H9 (cell line): Measurements from ENCODE around the gene RNF180. TPM values are rescaled to one million over a fixed set of nuclear protein-coding genes. Genes with fewer than 3 reads are reported as not detected.

Experiments used
- DNase-seq: peaks from one replicate; pipeline ENCODE4 v3.0.0-alpha.2; 2017
- H2AFZ ChIP-seq: one replicate; pipeline ENCODE4 v1.6.1; 2013; ENCODE audit warnings: mild to moderate bottlenecking, low read length, control low read depth, moderate library complexity
- H2AK5ac ChIP-seq: 2 replicates; pipeline ENCODE4 v1.6.1; 2013; ENCODE audit warnings: low read length, control low read depth, mixed read lengths; ENCODE audit not compliant: insufficient read length
- H2BK120ac ChIP-seq: one replicate; pipeline ENCODE4 v1.6.1; 2013; ENCODE audit warnings: low read depth, mild to moderate bottlenecking, low read length, control low read depth, inconsistent platforms; ENCODE audit not compliant: poor library complexity, severe bottlenecking
- H2BK12ac ChIP-seq: 2 replicates; pipeline ENCODE4 v1.6.1; 2013; ENCODE audit warnings: low read length, control low read depth, mixed read lengths, low read depth; ENCODE audit not compliant: insufficient read length
- H2BK15ac ChIP-seq: 2 replicates; pipeline ENCODE4 v1.6.1; 2013; ENCODE audit warnings: low read depth, low read length, control low read depth
- H2BK20ac ChIP-seq: one replicate; pipeline ENCODE4 v1.6.1; 2013; ENCODE audit warnings: low read depth, mild to moderate bottlenecking, low read length, control low read depth, inconsistent platforms; ENCODE audit not compliant: poor library complexity, severe bottlenecking
- H2BK5ac ChIP-seq: 2 replicates; pipeline ENCODE4 v1.6.1; 2013; ENCODE audit warnings: low read length, control low read depth, mixed read lengths; ENCODE audit not compliant: insufficient read length
- H3K14ac ChIP-seq: 2 replicates; pipeline ENCODE4 v1.6.1; 2013; ENCODE audit warnings: low read length, control low read depth; ENCODE audit not compliant: insufficient read depth
- H3K18ac ChIP-seq: 2 replicates; pipeline ENCODE4 v1.6.1; 2013; ENCODE audit warnings: low read depth, mild to moderate bottlenecking, mixed read lengths, low read length, control low read depth; ENCODE audit not compliant: insufficient read length
- H3K23ac ChIP-seq: 2 replicates; pipeline ENCODE4 v1.6.1; 2013; ENCODE audit warnings: low read length, control low read depth, mixed read lengths, low read depth; ENCODE audit not compliant: insufficient read length
- H3K23me2 ChIP-seq: 2 replicates; pipeline ENCODE4 v1.6.1; 2013; ENCODE audit warnings: low read depth, mild to moderate bottlenecking, mixed read lengths, low read length, control low read depth; ENCODE audit not compliant: insufficient read length, poor library complexity, severe bottlenecking
- H3K27ac ChIP-seq: 2 replicates; pipeline ENCODE4 v1.5.1; 2013; ENCODE audit warnings: low read length, control low read depth, mixed read lengths, low read depth; ENCODE audit not compliant: insufficient read length
- H3K27me3 ChIP-seq: 2 replicates; pipeline ENCODE4 v1.6.1; 2013; ENCODE audit warnings: low read length, control low read depth, inconsistent platforms; ENCODE audit not compliant: insufficient read depth
- H3K4ac ChIP-seq: 2 replicates; pipeline ENCODE4 v1.6.1; 2013; ENCODE audit warnings: low read depth, mild to moderate bottlenecking, control low read depth, inconsistent platforms, low read length, moderate library complexity
- H3K4me1 ChIP-seq: 2 replicates; pipeline ENCODE4 v1.6.1; 2013; ENCODE audit warnings: low read length, control low read depth, inconsistent platforms; ENCODE audit not compliant: insufficient read depth
- H3K4me2 ChIP-seq: 2 replicates; pipeline ENCODE4 v1.6.1; 2013; ENCODE audit warnings: low read length, control low read depth, mixed read lengths; ENCODE audit not compliant: insufficient read length, insufficient read depth
- H3K56ac ChIP-seq: 2 replicates; pipeline ENCODE4 v1.6.1; 2013; ENCODE audit warnings: low read depth, mild to moderate bottlenecking, mixed read lengths, low read length, control low read depth; ENCODE audit not compliant: insufficient read length
- H3K79me1 ChIP-seq: 2 replicates; pipeline ENCODE4 v1.6.1; 2013; ENCODE audit warnings: low read depth, mild to moderate bottlenecking, moderate library complexity, low read length, control low read depth, inconsistent platforms; ENCODE audit not compliant: insufficient read depth, poor library complexity, severe bottlenecking
- H3K79me2 ChIP-seq: 2 replicates; pipeline ENCODE4 v1.6.1; 2013; ENCODE audit warnings: low read length, control low read depth, inconsistent platforms; ENCODE audit not compliant: insufficient read depth
- H3K9ac ChIP-seq: 2 replicates; pipeline ENCODE4 v1.6.1; 2013; ENCODE audit warnings: low read length, control low read depth, mixed read lengths; ENCODE audit not compliant: insufficient read length; ENCODE audit errors: extremely low read depth
- H3K9me3 ChIP-seq: one replicate; pipeline ENCODE4 v1.6.1; 2013; ENCODE audit warnings: low read depth, low read length, inconsistent platforms; ENCODE audit not compliant: control insufficient read depth
- H3T11ph ChIP-seq: one replicate; pipeline ENCODE4 v1.6.1; 2013; ENCODE audit warnings: mild to moderate bottlenecking, low read length, control low read depth, inconsistent platforms
- H4K20me1 ChIP-seq: one replicate; pipeline ENCODE4 v1.6.1; 2013; ENCODE audit not compliant: control insufficient read depth, insufficient read length, insufficient read depth
- H4K5ac ChIP-seq: 2 replicates; pipeline ENCODE4 v1.6.1; 2013; ENCODE audit warnings: low read depth, mild to moderate bottlenecking, mixed read lengths, low read length, control low read depth; ENCODE audit not compliant: insufficient read length
- H4K8ac ChIP-seq: replicated peaks from 2 replicates; pipeline ENCODE4 v1.6.1; 2013; ENCODE audit warnings: low read length, control low read depth, mixed read lengths, low read depth; ENCODE audit not compliant: insufficient read length
- H4K91ac ChIP-seq: 2 replicates; pipeline ENCODE4 v1.6.1; 2013; ENCODE audit warnings: low read depth, mild to moderate bottlenecking, moderate library complexity, mixed read lengths, low read length, control low read depth; ENCODE audit not compliant: insufficient read length
- H3K27ac Mint-ChIP-seq, 3 experiments: 2 replicates in 2 of 3; 3 replicates in 1 of 3; pipeline ENCODE4 v1.8.0; 2020 to 2021; ENCODE audit warnings: mixed read lengths in 3 of 3, mild to moderate bottlenecking in 1 of 3, moderate library complexity in 1 of 3
- H3K27me3 Mint-ChIP-seq: 2 replicates; pipeline ENCODE4 v1.8.0; 2021; ENCODE audit warnings: low read depth, mild to moderate bottlenecking, moderate library complexity, mixed read lengths
- H3K36me3 Mint-ChIP-seq, 3 experiments: 2 replicates in 2 of 3; 3 replicates in 1 of 3; pipeline ENCODE4 v1.8.0; 2020 to 2021; ENCODE audit warnings: low read depth in 3 of 3, mixed read lengths in 3 of 3; ENCODE audit not compliant: insufficient read depth in 1 of 3
- H3K4me1 Mint-ChIP-seq, 2 experiments: 2 replicates each; pipeline ENCODE4 v1.8.0; 2020; ENCODE audit warnings: mixed read lengths in 2 of 2
- H3K4me3 Mint-ChIP-seq, 2 experiments: 2 replicates in 1 of 2; 3 replicates in 1 of 2; pipeline ENCODE4 v1.8.0; 2020 to 2021; ENCODE audit warnings: mild to moderate bottlenecking in 2 of 2, mixed read lengths in 2 of 2, moderate library complexity in 1 of 2
- H3K9me3 Mint-ChIP-seq, 2 experiments: 2 replicates in 1 of 2; 3 replicates in 1 of 2; pipeline ENCODE4 v1.8.0; 2020; ENCODE audit warnings: mild to moderate bottlenecking in 2 of 2, mixed read lengths in 2 of 2, moderate library complexity in 1 of 2
- total RNA-seq: library from RNA; stranded (reverse); gene quantifications from 2 replicates; pipeline ENCODE4 v1.2.1, GENCODE V29; 2021
- TF ChIP-seq, protein P1 (sequence below): fragments of 200-600 bp; sonication (generic); conservative IDR thresholded peaks from 3 replicates; pipeline ENCODE4 v1.8.0; 2021; ENCODE audit warnings: antibody characterized with exemption, mild to moderate bottlenecking

RNF180 gene
- total RNA-seq, 1 experiment from 2014 or later = 2.5 TPM

DNA sequence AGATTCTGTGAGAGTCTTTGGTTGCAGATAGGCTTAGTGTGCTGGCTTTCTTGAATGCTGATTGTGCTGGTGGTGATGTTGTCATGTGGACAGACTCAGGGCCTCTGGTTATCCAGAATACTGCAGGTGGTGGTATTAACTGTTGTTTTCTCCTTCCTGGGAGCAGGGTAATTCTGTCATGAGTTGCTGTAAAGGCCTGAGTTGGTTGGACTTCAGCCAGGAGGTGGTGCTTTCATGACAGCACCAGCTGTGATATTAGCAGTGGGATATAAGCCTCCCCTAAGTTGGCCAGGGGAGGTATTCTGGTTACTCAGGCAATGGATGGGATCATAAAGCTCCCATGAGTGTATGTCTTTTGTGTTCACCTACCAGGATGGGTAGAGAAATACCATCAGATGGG lies 16.4 kb upstream of the RNF180 start:
- no peak overlapping the region for H3K27ac ChIP-seq
- H2BK12ac ChIP-seq = no peak overlapping the region
- H3T11ph ChIP-seq = no peak overlapping the region
- no peak overlapping the region for H4K5ac ChIP-seq
- Mint-ChIP-seq H3K27me3 (no peaks in the 10 kb centered on the region; the same call in none of the 2 replicates), H3K27ac (no peak overlapping the region), H3K9me3 (peaks cover 11 to 14% of the 10 kb centered on the region in 2 experiments), H3K4me1 (peaks cover 0 to 4% of the 10 kb centered on the region in 2 experiments; a peak in 2 of 4 replicates), H3K36me3 (peaks cover 4 to 7% (median 5%) of the 10 kb centered on the region in 3 experiments; a peak in 5 of 7 replicates), H3K4me3 (no peak overlapping the region)
- no peak overlapping the region for H3K9ac ChIP-seq
- no peaks in the 10 kb centered on the region for H3K9me3 ChIP-seq
- H2BK5ac ChIP-seq = no peak overlapping the region
- no peak overlapping the region for H3K18ac ChIP-seq
- H2AK5ac ChIP-seq = no peak overlapping the region
- H3K27me3 ChIP-seq = no peaks in the 10 kb centered on the region
- no peak overlapping the region for H2BK15ac ChIP-seq
- no peak overlapping the region for H4K8ac ChIP-seq
- DNase-seq = no peak
- no peak overlapping the region for H2BK120ac ChIP-seq
- H3K23ac ChIP-seq = no peak overlapping the region
- TF ChIP-seq, protein P1, sequence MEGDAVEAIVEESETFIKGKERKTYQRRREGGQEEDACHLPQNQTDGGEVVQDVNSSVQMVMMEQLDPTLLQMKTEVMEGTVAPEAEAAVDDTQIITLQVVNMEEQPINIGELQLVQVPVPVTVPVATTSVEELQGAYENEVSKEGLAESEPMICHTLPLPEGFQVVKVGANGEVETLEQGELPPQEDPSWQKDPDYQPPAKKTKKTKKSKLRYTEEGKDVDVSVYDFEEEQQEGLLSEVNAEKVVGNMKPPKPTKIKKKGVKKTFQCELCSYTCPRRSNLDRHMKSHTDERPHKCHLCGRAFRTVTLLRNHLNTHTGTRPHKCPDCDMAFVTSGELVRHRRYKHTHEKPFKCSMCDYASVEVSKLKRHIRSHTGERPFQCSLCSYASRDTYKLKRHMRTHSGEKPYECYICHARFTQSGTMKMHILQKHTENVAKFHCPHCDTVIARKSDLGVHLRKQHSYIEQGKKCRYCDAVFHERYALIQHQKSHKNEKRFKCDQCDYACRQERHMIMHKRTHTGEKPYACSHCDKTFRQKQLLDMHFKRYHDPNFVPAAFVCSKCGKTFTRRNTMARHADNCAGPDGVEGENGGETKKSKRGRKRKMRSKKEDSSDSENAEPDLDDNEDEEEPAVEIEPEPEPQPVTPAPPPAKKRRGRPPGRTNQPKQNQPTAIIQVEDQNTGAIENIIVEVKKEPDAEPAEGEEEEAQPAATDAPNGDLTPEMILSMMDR = no peak
- H4K20me1 ChIP-seq = no peaks in the 10 kb centered on the region
- H3K79me2 ChIP-seq = no peaks in the 10 kb centered on the region
- H3K14ac ChIP-seq = no peak overlapping the region
- no peak overlapping the region for H3K4ac ChIP-seq
- no peaks in the 10 kb centered on the region for H3K23me2 ChIP-seq
- H3K4me2 ChIP-seq = no peak overlapping the region
- no peak overlapping the region for H4K91ac ChIP-seq
- H3K56ac ChIP-seq = no peak overlapping the region
- H3K79me1 ChIP-seq = no peaks in the 10 kb centered on the region
- H2BK20ac ChIP-seq = no peak overlapping the region
- H2AFZ ChIP-seq = no peak overlapping the region
- no peaks in the 10 kb centered on the region for H3K4me1 ChIP-seq
